Fibroblast of upper back skin (primary cell): ENCODE measurements around the gene B3GALT5.
"Not testable (repeated sequence)": the region's sequence is repeated elsewhere in the genome, so short reads cannot be mapped to it uniquely, and the experiment has no call there.

Experiments
- DNase-seq: peaks from one replicate; pipeline ENCODE4 v3.0.0-alpha.2; 2013

B3GALT5 gene

GRCh38 chr21:39669485-39669884 is 56.7 kb downstream of the B3GALT5 start:
- DNase-seq: no peak

GRCh38 chr21:39669976-39670661 is 57.4 kb downstream of the B3GALT5 start:
- DNase-seq: no peak

GRCh38 chr21:39670701-39671100 is 58.0 kb downstream of the B3GALT5 start:
- no peak for DNase-seq

- DNase-seq: no peak
Measured at GRCh38 chr21:39671986-39672385, 59.2 kb downstream of the B3GALT5 start.

GRCh38 chr21:39673163-39673562 is 60.4 kb downstream of the B3GALT5 start:
- no peak for DNase-seq

GRCh38 chr21:39673736-39674135 is 61.0 kb downstream of the B3GALT5 start:
- no peak for DNase-seq

GRCh38 chr21:39674801-39675200 is 62.1 kb downstream of the B3GALT5 start:
- no peak for DNase-seq

- no peak for DNase-seq
Measured at GRCh38 chr21:39675590-39675989, 62.9 kb downstream of the B3GALT5 start.

GRCh38 chr21:39675993-39676661 is 63.4 kb downstream of the B3GALT5 start:
- peak; percentile 52 for DNase-seq

- no peak for DNase-seq
Measured at GRCh38 chr21:39680216-39680615, 67.5 kb downstream of the B3GALT5 start.

GRCh38 chr21:39681257-39681656 is 68.5 kb downstream of the B3GALT5 start:
- DNase-seq: peak; percentile 5

- DNase-seq: peak; percentile 72
Measured at GRCh38 chr21:39681845-39682244, 69.1 kb downstream of the B3GALT5 start.

- no peak for DNase-seq
Measured at GRCh38 chr21:39685236-39685635, 72.5 kb downstream of the B3GALT5 start.

- DNase-seq: no peak
Measured at GRCh38 chr21:39685991-39686390, 73.3 kb downstream of the B3GALT5 start.

GRCh38 chr21:39686646-39687468 is 74.1 kb downstream of the B3GALT5 start:
- no peak for DNase-seq

GRCh38 chr21:39688010-39688409 is 75.3 kb downstream of the B3GALT5 start:
- no peak for DNase-seq

- DNase-seq: not testable (repeated sequence)
Measured at GRCh38 chr21:39689860-39690259, 77.1 kb downstream of the B3GALT5 start.

- DNase-seq: no peak
Measured at GRCh38 chr21:39690454-39690853, 77.7 kb downstream of the B3GALT5 start.

GRCh38 chr21:39694750-39695149 is 82.0 kb downstream of the B3GALT5 start:
- no peak for DNase-seq

- no peak for DNase-seq
Measured at GRCh38 chr21:39696196-39696595, 83.5 kb downstream of the B3GALT5 start.

- no peak for DNase-seq
Measured at GRCh38 chr21:39696618-39697017, 83.9 kb downstream of the B3GALT5 start.

- DNase-seq: no peak
Measured at GRCh38 chr21:39700318-39700717, 87.6 kb downstream of the B3GALT5 start.

- DNase-seq: no peak
Measured at GRCh38 chr21:39703578-39703977, 90.8 kb downstream of the B3GALT5 start.

- peak; percentile 20 for DNase-seq
Measured at GRCh38 chr21:39705849-39706248, 93.1 kb downstream of the B3GALT5 start.
